Kidney (tissue), 14 donors: ENCODE results near the gene PPP2R3B. TPM values are rescaled to one million over a fixed set of nuclear protein-coding genes. Genes with fewer than 3 reads are reported as not detected.

Source experiments
- DNase-seq, 5 donors: peaks; one replicate each; pipeline ENCODE4 v3.0.0-alpha.2; 2013 to 2020
- FAIRE-seq: peaks from 2 replicates; lab custom pipeline; 2012; peaks lifted over from hg19 to GRCh38; lab: Jason Lieb, UNC
- H3K27ac ChIP-seq, 2 donors: one replicate each; pipeline ENCODE4 v1.7.0; 2013; ENCODE audit warnings: low read depth in 2 of 2, low read length in 2 of 2, inconsistent platforms in 1 of 2
- H3K27me3 ChIP-seq: one replicate; pipeline ENCODE4 v1.7.1; 2013; ENCODE audit warnings: low read length, inconsistent platforms; ENCODE audit not compliant: control insufficient read depth, insufficient read depth
- H3K36me3 ChIP-seq, 3 donors: one replicate each; pipeline versions ENCODE4 v1.7.0 to v1.7.1; 2013; ENCODE audit warnings: low read length in 3 of 3, control low read depth in 1 of 3, inconsistent platforms in 1 of 3; ENCODE audit not compliant: insufficient read depth in 3 of 3, control insufficient read depth in 2 of 3
- H3K4me1 ChIP-seq, 3 donors: one replicate each; pipeline versions ENCODE4 v1.7.0 to v1.7.1; 2013; ENCODE audit warnings: low read length in 3 of 3, inconsistent platforms in 1 of 3, low read depth in 1 of 3; ENCODE audit not compliant: control insufficient read depth in 2 of 3, insufficient read depth in 2 of 3
- H3K4me3 ChIP-seq, 3 donors: one replicate each; pipeline versions ENCODE4 v1.7.0 to v1.8.1; 2013; ENCODE audit warnings: low read length in 3 of 3, control low read depth in 1 of 3, inconsistent platforms in 1 of 3
- H3K9ac ChIP-seq, 3 donors: one replicate each; pipeline versions ENCODE4 v1.7.0 to v1.7.1; 2013; ENCODE audit warnings: low read length in 3 of 3, control low read depth in 1 of 3, inconsistent platforms in 1 of 3
- H3K9me3 ChIP-seq, 3 donors: one replicate each; pipeline versions ENCODE4 v1.7.0 to v1.7.1; 2013; ENCODE audit warnings: low read length in 3 of 3, control low read depth in 1 of 3, inconsistent platforms in 1 of 3; ENCODE audit not compliant: control insufficient read depth in 2 of 3, insufficient read depth in 1 of 3
- CTCF ChIP-seq: IDR thresholded peaks from 3 replicates; pipeline ENCODE4 v1.5.1; 2012; ENCODE audit warnings: mild to moderate bottlenecking, moderate library complexity, borderline replicate concordance; ENCODE audit not compliant: insufficient read depth; ENCODE audit errors: extremely low read depth
- intact Hi-C: fragments of 100-400 bp; cut with DNase I; formaldehyde crosslinking; loops from one replicate; pipeline ENCODE4 v1.11.1; 2022
- polyA plus RNA-seq: library from polyadenylated mRNA; stranded (reverse); fragments of 350-450 nt; fragmentation: Illumina TruSeq; extraction: RNeasy Lipid Tissue Mini Kit (QIAGEN cat#74804); gene quantifications from one replicate; pipeline ENCODE4 v1.2.3, GENCODE V29; 2014; ENCODE audit warnings: low read depth, low replicate concordance; ENCODE audit not compliant: insufficient read depth
- total RNA-seq: library from RNA; stranded (reverse); fragmentation: NEBNext Ultra II Directional; extraction: Animal tissue kit (Norgen Biotek cat#: 25700); gene quantifications from one replicate; pipeline ENCODE4 v1.2.1, GENCODE V29; 2021
- donor health status: control.
- donor health status: control.
- donor health status: control.
- donor health status: control.
- donor health status: control.
- donor health status: DM: yes; HTN: yes; CAD: no.
- donor health status: Normal renal cell carcinoma (clear cell type).

PPP2R3B gene
- total and polyA plus RNA-seq, 2 donors from 2014 or later: 14.1 to 14.4 TPM

DNA sequence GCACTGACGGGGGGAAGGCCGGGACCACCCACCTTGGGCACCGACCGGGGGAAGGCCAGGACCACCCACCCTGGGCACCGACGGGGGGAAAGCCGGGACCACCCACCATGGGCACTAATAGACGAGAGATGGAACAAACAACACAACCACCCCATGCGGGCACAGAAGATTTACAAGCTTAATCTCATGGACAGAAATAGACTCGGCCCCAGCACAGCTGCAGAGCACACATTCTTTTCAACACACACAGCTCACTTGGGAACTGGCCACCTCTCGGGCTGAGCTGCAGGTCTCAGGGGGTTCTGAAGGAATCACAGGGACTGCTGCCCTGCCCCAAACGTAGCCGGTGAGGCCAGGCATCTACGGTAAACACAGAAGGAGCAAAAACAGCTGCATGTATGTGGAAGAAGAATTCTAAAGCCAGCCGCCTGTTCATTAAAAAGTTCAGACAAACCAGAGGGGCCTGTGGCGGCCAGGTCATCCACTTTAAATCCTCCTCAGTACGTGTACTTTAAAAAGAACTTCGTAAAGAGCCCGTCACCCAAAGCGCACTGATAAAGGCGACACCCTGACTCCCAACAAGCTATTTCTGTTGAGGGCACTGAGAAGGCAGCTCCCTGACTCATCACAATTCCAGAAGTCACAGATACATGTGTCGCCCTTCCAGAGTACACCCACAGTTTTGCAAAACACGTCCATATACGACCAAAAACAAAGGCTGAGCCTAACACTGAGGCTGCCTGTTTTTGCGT, 17.7 kb downstream of the PPP2R3B start:
- FAIRE-seq: no peak
- intact Hi-C loops: no loop called here
- no peak overlapping the region for H3K27ac ChIP-seq

GRCh38 chrX:367866-368265, 18.8 kb downstream of the PPP2R3B start:
- no peaks in the 10 kb centered on the region for H3K9me3 ChIP-seq
- H3K4me3 ChIP-seq: no peak overlapping the region

More for the DNA sequence above, 17.7 kb downstream of the PPP2R3B start:
- DNase-seq: peak in 1 of 5 donors; percentile 17
- Histone ChIP-seq H3K27me3 (peaks cover 8% of the 10 kb centered on the region), H3K4me1 (peaks cover 0 to under 1% (median 0%) of the 10 kb centered on the region in 3 donors), H3K4me3 (no peak overlapping the region), H3K9ac (no peak overlapping the region), H3K9me3 (no peaks in the 10 kb centered on the region), H3K36me3 (no peaks in the 10 kb centered on the region)
- no peak for TF ChIP-seq CTCF

GRCh38 chrX:367349-367748, 19.4 kb downstream of the PPP2R3B start:
- TF ChIP-seq CTCF: no peak
- no peak overlapping the region for H3K4me3 ChIP-seq

More at GRCh38 chrX:367866-368265, 18.8 kb downstream of the PPP2R3B start:
- Histone ChIP-seq H3K9ac (no peak overlapping the region), H3K36me3 (no peaks in the 10 kb centered on the region), H3K4me1 (no peaks in the 10 kb centered on the region), H3K27ac (no peak overlapping the region), H3K27me3 (peaks cover 7% of the 10 kb centered on the region)
- TF ChIP-seq CTCF: no peak
- DNase-seq (peak in 1 of 5 donors; percentile 68), FAIRE-seq (no peak)
- intact Hi-C loops: no loop called here

More at GRCh38 chrX:367349-367748, 19.4 kb downstream of the PPP2R3B start:
- intact Hi-C loops: no loop called here
- H3K36me3 ChIP-seq: no peaks in the 10 kb centered on the region
- no peak overlapping the region for H3K9ac ChIP-seq
- peaks cover 4% of the 10 kb centered on the region for H3K27me3 ChIP-seq
- H3K4me1 ChIP-seq: no peaks in the 10 kb centered on the region
- H3K9me3 ChIP-seq: no peaks in the 10 kb centered on the region
- no peak overlapping the region for H3K27ac ChIP-seq
- DNase-seq (peak in 1 of 5 donors; percentile 44), FAIRE-seq (no peak)
